ENCODE results near the gene ABCA12.

GRCh38 chr2:215071676-215072075, 66.8 kb downstream of the ABCA12 start:
- TF ChIP-seq PKNOX1 (IDR thresholded peaks at IDR 0.05): no peak
- no peak for TF ChIP-seq FOXK2 (IDR thresholded peaks at IDR 0.05)
- no peak for TF ChIP-seq TARDBP (IDR thresholded peaks at IDR 0.05)
- no peak for TF ChIP-seq CTBP1 (IDR thresholded peaks at IDR 0.05; ENCODE audit: borderline replicate concordance)
- TF ChIP-seq FOXM1 (IDR thresholded peaks at IDR 0.05; ENCODE audit: borderline replicate concordance): no peak
- TF ChIP-seq NFRKB (IDR thresholded peaks at IDR 0.05): no peak
- TF ChIP-seq SUZ12 (IDR thresholded peaks at IDR 0.05): no peak
- no peak for TF ChIP-seq SP1 (IDR thresholded peaks at IDR 0.05)
- TF ChIP-seq ELF4 (IDR thresholded peaks at IDR 0.05): no peak
- TF ChIP-seq FOXA1 (IDR thresholded peaks at IDR 0.05): no peak
- no peak for TF ChIP-seq BHLHE40 (IDR thresholded peaks at IDR 0.05; ENCODE audit: borderline replicate concordance)
- no peak for TF ChIP-seq ARNT (IDR thresholded peaks at IDR 0.05)
- TF ChIP-seq ZNF384 (IDR thresholded peaks at IDR 0.05): no peak

Measured in HEK293T (cell line).